ENCODE data around the gene GHITM. TPM values are rescaled to one million over a fixed set of nuclear protein-coding genes. Genes with fewer than 3 reads are reported as not detected.

The GHITM gene
- total and polyA plus RNA-seq, 2 donors (not counting 1 experiment from before 2014, with no cell fraction given): 40.5 to 75.1 TPM

DNA sequence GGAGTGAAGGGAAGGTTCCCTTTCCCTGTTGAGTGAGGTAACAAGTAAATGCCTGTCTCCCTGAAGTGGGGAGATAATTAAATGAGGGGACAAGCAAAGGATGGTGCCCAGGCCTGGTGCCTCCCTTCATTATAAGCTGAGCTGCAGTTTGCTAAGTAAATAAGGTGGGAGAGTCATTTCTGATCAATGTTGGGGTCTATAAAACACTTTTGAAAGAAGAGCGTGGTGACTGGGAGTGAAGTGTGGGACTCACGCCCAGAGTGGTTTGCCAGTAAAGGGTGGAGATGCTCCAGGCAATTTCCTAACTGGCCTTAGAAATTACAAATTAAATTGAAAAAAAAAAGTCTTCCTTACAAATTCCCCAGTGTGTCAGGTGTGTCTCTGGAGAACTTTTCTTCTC, 24.7 kb downstream of the GHITM start:
- Histone ChIP-seq H3K79me2 (ENCODE audit: control insufficient read depth, insufficient read depth, low read length) (no peaks in the 10 kb centered on the region), H3K4me1 (ENCODE audit: control insufficient read depth in 2 of 2, insufficient read depth in 2 of 2, low read length in 2 of 2) (peaks cover 4 to 17% of the 10 kb centered on the region in 2 donors), H3K4me2 (replicated peaks; ENCODE audit: low read depth, low read length, poor library complexity, severe bottlenecking) (no peak overlapping the region), H3K27me3 (replicated peaks in 1 of 4; ENCODE audit: control extremely low read depth in 1 of 4, control insufficient read depth in 3 of 4, insufficient read depth in 4 of 4, low read length in 3 of 4) (peaks cover 0 to 5% (median 0%) of the 10 kb centered on the region in 4 experiments), H3K4me3 (ENCODE audit: control extremely low read depth in 1 of 5, extremely low read depth in 1 of 5, insufficient read depth in 1 of 5, low read depth in 2 of 5, low read length in 4 of 5) (no peak overlapping the region), H3K9me3 (ENCODE audit: control extremely low read depth in 1 of 3, control insufficient read depth in 2 of 3, insufficient read depth in 1 of 3, low read length in 2 of 3) (peaks cover 0 to 5% (median 0%) of the 10 kb centered on the region in 3 donors), H2AFZ (ENCODE audit: insufficient read depth, low read depth, low read length, poor library complexity, severe bottlenecking) (no peak overlapping the region), H3K9ac (ENCODE audit: low read length) (no peak overlapping the region), H3K36me3 (replicated peaks in 1 of 2; ENCODE audit: control extremely low read depth in 1 of 2, control insufficient read depth in 1 of 2, extremely low read depth in 1 of 2, insufficient read depth in 2 of 2, low read length in 1 of 2) (no peaks in the 10 kb centered on the region), H3K27ac (ENCODE audit: low read length in 2 of 2) (no peak overlapping the region), H4K20me1 (ENCODE audit: control insufficient read depth, insufficient read depth, low read length, poor library complexity, severe bottlenecking) (no peaks in the 10 kb centered on the region)
- H3K4me1 Mint-ChIP-seq: peaks cover 25% of the 10 kb centered on the region
- H3K9me3 Mint-ChIP-seq (ENCODE audit: insufficient read depth): peaks cover 2% of the 10 kb centered on the region
- no CpG with 5 or more reads among the region's 2 CpGs for WGBS (ENCODE audit: insufficient coverage)
- CTCF ChIA-PET: interaction anchor here (0.5 to 1.6 kb wide), 4 partner anchors 8 to 28 kb away, joined by 4 to 6 read pairs (median 6); no protein-coding TSS in a partner anchor
- TF ChIP-seq, protein P1, sequence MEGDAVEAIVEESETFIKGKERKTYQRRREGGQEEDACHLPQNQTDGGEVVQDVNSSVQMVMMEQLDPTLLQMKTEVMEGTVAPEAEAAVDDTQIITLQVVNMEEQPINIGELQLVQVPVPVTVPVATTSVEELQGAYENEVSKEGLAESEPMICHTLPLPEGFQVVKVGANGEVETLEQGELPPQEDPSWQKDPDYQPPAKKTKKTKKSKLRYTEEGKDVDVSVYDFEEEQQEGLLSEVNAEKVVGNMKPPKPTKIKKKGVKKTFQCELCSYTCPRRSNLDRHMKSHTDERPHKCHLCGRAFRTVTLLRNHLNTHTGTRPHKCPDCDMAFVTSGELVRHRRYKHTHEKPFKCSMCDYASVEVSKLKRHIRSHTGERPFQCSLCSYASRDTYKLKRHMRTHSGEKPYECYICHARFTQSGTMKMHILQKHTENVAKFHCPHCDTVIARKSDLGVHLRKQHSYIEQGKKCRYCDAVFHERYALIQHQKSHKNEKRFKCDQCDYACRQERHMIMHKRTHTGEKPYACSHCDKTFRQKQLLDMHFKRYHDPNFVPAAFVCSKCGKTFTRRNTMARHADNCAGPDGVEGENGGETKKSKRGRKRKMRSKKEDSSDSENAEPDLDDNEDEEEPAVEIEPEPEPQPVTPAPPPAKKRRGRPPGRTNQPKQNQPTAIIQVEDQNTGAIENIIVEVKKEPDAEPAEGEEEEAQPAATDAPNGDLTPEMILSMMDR (IDR thresholded peaks at IDR 0.05): no peak
- TF ChIP-seq EZH2 (IDR thresholded peaks at IDR 0.05; ENCODE audit: borderline replicate concordance, insufficient read depth, low read depth, low read length, poor library complexity, severe bottlenecking): no peak
- POLR2A ChIA-PET: interaction anchor here (0.9 kb wide), 1 partner anchor 16 kb away, joined by 3 read pairs; no protein-coding TSS in a partner anchor
- intact Hi-C loops (cut with micrococcal nuclease): no loop called here
- ATAC-seq (ENCODE audit: low read depth) (no peak), DNase-seq (no peak)
- no peak overlapping the region for H3K4me3 Mint-ChIP-seq
- no peaks in the 10 kb centered on the region for H3K27me3 Mint-ChIP-seq
- H3K27ac Mint-ChIP-seq: no peak overlapping the region

DNA sequence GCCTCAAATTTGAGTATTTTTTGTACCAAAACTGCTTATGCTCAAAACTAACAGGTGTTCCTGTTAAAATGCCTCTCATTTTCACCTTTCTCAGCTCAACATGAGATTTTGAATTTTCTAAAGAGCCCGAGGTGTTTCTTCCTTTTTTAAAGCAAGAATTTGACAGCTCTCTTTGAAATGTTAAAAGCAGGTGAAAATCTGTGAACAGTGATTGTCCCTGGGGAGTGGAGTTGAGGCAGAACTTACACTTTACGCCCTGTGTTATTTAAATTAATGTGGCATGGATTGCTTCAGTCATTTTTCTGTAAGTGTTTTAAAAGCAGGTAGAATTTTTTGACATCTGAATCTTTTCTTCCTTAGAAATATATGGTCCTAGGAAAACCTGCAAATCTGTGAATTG, 25.1 kb downstream of the GHITM start:
- Mint-ChIP-seq H3K4me1 (peaks cover 21% of the 10 kb centered on the region), H3K4me3 (no peak overlapping the region), H3K9me3 (ENCODE audit: insufficient read depth) (peaks cover 2% of the 10 kb centered on the region), H3K27me3 (no peaks in the 10 kb centered on the region), H3K27ac (no peak overlapping the region)
- H3K9me3 ChIP-seq (ENCODE audit: control extremely low read depth in 1 of 3, control insufficient read depth in 2 of 3, insufficient read depth in 1 of 3, low read length in 2 of 3): peaks cover 0 to 5% (median 0%) of the 10 kb centered on the region in 3 donors
- ATAC-seq (ENCODE audit: low read depth) (no peak), DNase-seq (no peak)
- no peaks in the 10 kb centered on the region for H3K79me2 ChIP-seq (ENCODE audit: control insufficient read depth, insufficient read depth, low read length)
- H4K20me1 ChIP-seq (ENCODE audit: control insufficient read depth, insufficient read depth, low read length, poor library complexity, severe bottlenecking): no peaks in the 10 kb centered on the region
- no peak overlapping the region for H3K4me2 ChIP-seq (replicated peaks; ENCODE audit: low read depth, low read length, poor library complexity, severe bottlenecking)
- ChIA-PET CTCF (interaction anchor here (0.9 to 1.4 kb wide), 3 partner anchors 15 to 28 kb away, joined by 3 to 6 read pairs (median 4); no protein-coding TSS in a partner anchor), POLR2A (interaction anchor here (0.9 kb wide), 1 partner anchor 16 kb away, joined by 3 read pairs; no protein-coding TSS in a partner anchor)
- no peak overlapping the region for H3K27ac ChIP-seq (ENCODE audit: low read length in 2 of 2)
- TF ChIP-seq, protein P1 (IDR thresholded peaks at IDR 0.05): no peak
- no peak for TF ChIP-seq EZH2 (IDR thresholded peaks at IDR 0.05; ENCODE audit: borderline replicate concordance, insufficient read depth, low read depth, low read length, poor library complexity, severe bottlenecking)
- no peak overlapping the region for H2AFZ ChIP-seq (ENCODE audit: insufficient read depth, low read depth, low read length, poor library complexity, severe bottlenecking)
- peaks cover 0 to 5% (median 0%) of the 10 kb centered on the region in 4 experiments for H3K27me3 ChIP-seq (replicated peaks in 1 of 4; ENCODE audit: control extremely low read depth in 1 of 4, control insufficient read depth in 3 of 4, insufficient read depth in 4 of 4, low read length in 3 of 4)
- no peak overlapping the region for H3K9ac ChIP-seq (ENCODE audit: low read length)
- peaks cover 4 to 17% of the 10 kb centered on the region in 2 donors for H3K4me1 ChIP-seq (ENCODE audit: control insufficient read depth in 2 of 2, insufficient read depth in 2 of 2, low read length in 2 of 2)
- intact Hi-C loops (cut with micrococcal nuclease): no loop called here
- WGBS (ENCODE audit: insufficient coverage): no CpG with 5 or more reads among the region's 2 CpGs
- no peak overlapping the region for H3K4me3 ChIP-seq (ENCODE audit: control extremely low read depth in 1 of 5, extremely low read depth in 1 of 5, insufficient read depth in 1 of 5, low read depth in 2 of 5, low read length in 4 of 5)
- no peaks in the 10 kb centered on the region for H3K36me3 ChIP-seq (replicated peaks in 1 of 2; ENCODE audit: control extremely low read depth in 1 of 2, control insufficient read depth in 1 of 2, extremely low read depth in 1 of 2, insufficient read depth in 2 of 2, low read length in 1 of 2)
